Skeletal muscle tissue (tissue), 4 donors: ENCODE data around the gene TMEM106C. TPM values are rescaled to one million over a fixed set of nuclear protein-coding genes. Genes with fewer than 3 reads are reported as not detected.

ENCODE experiments used
- H3K27ac ChIP-seq: one replicate; pipeline ENCODE4 v1.7.0; 2013; ENCODE audit warnings: mild to moderate bottlenecking, low read depth, low read length, inconsistent platforms
- H3K27me3 ChIP-seq, 3 donors: one replicate each; pipeline ENCODE4 v1.7.0; 2013; ENCODE audit warnings: low read length in 3 of 3; ENCODE audit not compliant: control insufficient read depth in 3 of 3, insufficient read depth in 3 of 3
- H3K36me3 ChIP-seq, 3 donors: one replicate each; pipeline ENCODE4 v1.7.0; 2013; ENCODE audit warnings: low read length in 3 of 3; ENCODE audit not compliant: control insufficient read depth in 3 of 3, insufficient read depth in 3 of 3
- H3K4me1 ChIP-seq, 3 donors: one replicate each; pipeline ENCODE4 v1.7.0; 2013; ENCODE audit warnings: low read length in 3 of 3, mild to moderate bottlenecking in 3 of 3; ENCODE audit not compliant: control insufficient read depth in 3 of 3, insufficient read depth in 3 of 3
- H3K4me3 ChIP-seq, 3 donors: one replicate each; pipeline ENCODE4 v1.7.0; 2013; ENCODE audit warnings: low read length in 3 of 3
- H3K9ac ChIP-seq, 3 donors: one replicate each; pipeline ENCODE4 v1.7.0; 2013; ENCODE audit warnings: low read length in 3 of 3, mild to moderate bottlenecking in 3 of 3, moderate library complexity in 2 of 3, low read depth in 1 of 3
- H3K9me3 ChIP-seq, 3 donors: one replicate each; pipeline ENCODE4 v1.7.0; 2013; ENCODE audit warnings: low read length in 3 of 3; ENCODE audit not compliant: control insufficient read depth in 3 of 3
- total RNA-seq: library from RNA; depleted of rRNA; stranded (reverse); fragments of >200 nt; gene quantifications from one replicate; pipeline ENCODE4 v1.2.3, GENCODE V29; 2014
- donor health status: Osteomylitis.

The TMEM106C gene
- total RNA-seq, 1 donor from 2014 or later = 43.3 TPM

DNA sequence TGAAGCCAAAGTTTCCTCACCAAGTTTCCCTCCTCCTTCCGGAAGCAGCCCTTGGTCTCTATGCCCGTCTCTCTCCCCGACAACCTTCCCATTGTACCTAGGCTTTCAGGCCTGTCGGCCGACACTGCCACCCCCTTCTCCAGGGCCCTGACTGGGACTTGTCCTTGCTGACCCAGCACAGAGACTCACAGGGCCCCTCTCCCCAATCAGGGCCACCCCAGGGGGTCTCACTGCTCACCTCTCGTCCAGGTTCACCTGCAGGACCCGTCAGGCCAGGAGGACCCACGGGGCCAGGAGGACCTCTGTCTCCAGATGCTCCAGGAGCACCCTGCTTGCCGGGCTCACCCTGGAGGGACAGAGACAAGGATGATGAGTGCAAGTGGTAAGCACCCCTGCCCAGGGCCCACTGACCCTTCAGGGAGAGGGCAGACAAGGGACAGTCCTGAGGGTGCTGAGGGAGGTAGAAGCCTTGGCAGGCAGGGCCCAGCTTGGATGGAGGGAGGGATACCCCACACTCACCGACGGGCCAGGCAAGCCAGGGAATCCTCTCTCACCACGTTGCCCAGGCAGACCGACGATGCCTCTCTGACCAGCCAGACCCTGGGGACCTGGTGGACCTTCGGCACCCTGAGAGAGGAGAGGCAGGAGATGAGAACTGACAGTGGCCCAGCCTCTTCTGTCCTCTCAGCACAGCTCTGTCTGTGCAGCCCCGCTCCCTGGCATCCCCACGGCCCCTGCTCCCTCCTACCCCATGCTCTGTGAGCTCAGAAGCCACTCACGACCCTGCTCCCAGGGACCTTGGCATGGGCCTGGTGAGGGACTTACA, 14.6 kb downstream of the TMEM106C start:
- no peaks in the 10 kb centered on the region for H3K36me3 ChIP-seq
- H3K27ac ChIP-seq = no peak overlapping the region
- no peaks in the 10 kb centered on the region for H3K9me3 ChIP-seq
- no peak overlapping the region for H3K9ac ChIP-seq
- peaks cover 0 to 5% (median 0%) of the 10 kb centered on the region in 3 donors for H3K27me3 ChIP-seq
- no peak overlapping the region for H3K4me3 ChIP-seq
- no peaks in the 10 kb centered on the region for H3K4me1 ChIP-seq

DNA sequence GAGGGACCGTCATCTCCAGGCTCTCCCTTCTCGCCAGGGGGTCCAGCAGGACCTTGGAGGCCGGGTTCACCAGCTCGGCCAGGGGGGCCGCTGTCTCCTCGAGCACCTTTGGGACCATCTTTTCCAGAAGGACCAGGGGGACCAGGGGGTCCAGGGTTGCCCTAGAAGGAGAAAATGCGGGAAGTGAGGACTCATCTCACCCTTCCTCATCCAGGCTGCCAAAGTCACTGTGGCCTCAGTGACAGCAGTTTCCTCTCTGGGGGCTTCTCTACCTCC, 15.1 kb downstream of the TMEM106C start:
- Histone ChIP-seq H3K9me3 (no peaks in the 10 kb centered on the region), H3K36me3 (no peaks in the 10 kb centered on the region), H3K4me1 (no peaks in the 10 kb centered on the region), H3K27me3 (peaks cover 0 to 5% (median 0%) of the 10 kb centered on the region in 3 donors), H3K4me3 (no peak overlapping the region), H3K9ac (no peak overlapping the region), H3K27ac (no peak overlapping the region)

DNA sequence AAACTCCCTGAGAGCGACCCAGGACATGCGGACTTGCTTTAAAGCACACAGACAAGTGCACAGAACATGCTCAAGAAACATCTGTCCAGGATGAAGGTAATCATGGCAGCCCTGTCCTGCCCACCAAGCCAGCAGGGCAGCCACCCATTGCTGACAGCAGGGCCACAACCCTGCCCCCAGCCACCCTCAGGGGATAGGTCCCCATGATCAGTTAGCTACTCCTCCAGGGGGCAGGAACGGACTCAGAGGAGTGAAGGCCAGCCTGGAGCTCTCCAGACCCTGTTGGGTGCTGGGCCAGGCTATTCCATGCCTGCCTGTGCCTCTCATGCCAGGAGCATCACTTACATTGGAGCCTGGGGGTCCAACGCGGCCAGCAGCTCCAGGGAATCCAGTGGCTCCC, 15.8 kb downstream of the TMEM106C start:
- Histone ChIP-seq H3K9ac (no peak overlapping the region), H3K27me3 (peaks cover 0 to 5% (median 0%) of the 10 kb centered on the region in 3 donors)

DNA sequence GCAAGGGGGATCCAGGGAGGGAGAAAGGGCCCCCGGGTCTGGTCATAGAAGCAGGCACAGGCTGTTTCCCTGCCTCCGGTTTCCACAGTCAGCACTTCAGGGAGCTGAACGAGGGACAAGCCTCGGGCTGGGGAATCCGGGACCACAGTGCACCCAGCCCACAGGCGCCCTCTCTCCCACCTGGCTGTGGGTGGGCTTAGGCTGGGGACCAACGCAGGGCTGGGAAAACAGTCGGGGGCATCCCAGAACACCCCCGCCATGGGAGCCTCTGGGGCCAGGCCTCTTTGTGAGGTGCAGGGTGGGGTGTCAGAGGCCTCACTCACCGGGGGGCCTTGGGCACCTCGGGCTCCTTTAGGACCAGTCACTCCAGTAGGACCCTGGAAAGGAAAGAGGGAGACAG, 16.3 kb downstream of the TMEM106C start:
- H3K27ac ChIP-seq = no peak overlapping the region
- H3K4me3 ChIP-seq = no peak overlapping the region
- no peak overlapping the region for H3K9ac ChIP-seq
- no peaks in the 10 kb centered on the region for H3K9me3 ChIP-seq
- H3K36me3 ChIP-seq = no peaks in the 10 kb centered on the region
- H3K4me1 ChIP-seq = no peaks in the 10 kb centered on the region
- peaks cover 0 to 5% (median 0%) of the 10 kb centered on the region in 3 donors for H3K27me3 ChIP-seq

More for the DNA sequence above, 15.8 kb downstream of the TMEM106C start:
- Histone ChIP-seq H3K36me3 (no peaks in the 10 kb centered on the region), H3K27ac (no peak overlapping the region), H3K9me3 (no peaks in the 10 kb centered on the region), H3K4me1 (no peaks in the 10 kb centered on the region), H3K4me3 (no peak overlapping the region)

DNA sequence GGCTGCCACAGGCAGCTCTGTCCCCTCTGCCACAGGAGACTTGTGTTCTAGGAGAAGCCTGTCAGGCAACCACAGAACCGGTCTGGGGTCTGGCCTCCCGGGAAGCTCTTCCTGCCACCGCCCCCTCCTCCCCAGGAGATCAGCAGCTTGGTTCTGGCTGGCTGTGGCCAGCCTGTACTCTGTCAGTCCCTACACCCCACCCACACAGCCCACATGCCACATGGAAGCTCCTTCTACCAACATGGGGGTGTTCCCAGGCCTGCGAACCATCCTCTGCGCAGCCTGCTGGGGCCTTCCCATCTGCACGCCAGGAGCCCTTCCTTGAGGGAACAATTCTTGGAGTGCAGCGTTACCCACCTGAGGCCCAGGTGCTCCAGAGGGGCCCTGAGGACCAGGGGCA, 16.8 kb downstream of the TMEM106C start:
- Histone ChIP-seq H3K27ac (no peak overlapping the region), H3K9me3 (no peaks in the 10 kb centered on the region), H3K36me3 (no peaks in the 10 kb centered on the region), H3K9ac (no peak overlapping the region), H3K27me3 (peaks cover 0 to 5% (median 0%) of the 10 kb centered on the region in 3 donors), H3K4me3 (no peak overlapping the region), H3K4me1 (no peaks in the 10 kb centered on the region)

DNA sequence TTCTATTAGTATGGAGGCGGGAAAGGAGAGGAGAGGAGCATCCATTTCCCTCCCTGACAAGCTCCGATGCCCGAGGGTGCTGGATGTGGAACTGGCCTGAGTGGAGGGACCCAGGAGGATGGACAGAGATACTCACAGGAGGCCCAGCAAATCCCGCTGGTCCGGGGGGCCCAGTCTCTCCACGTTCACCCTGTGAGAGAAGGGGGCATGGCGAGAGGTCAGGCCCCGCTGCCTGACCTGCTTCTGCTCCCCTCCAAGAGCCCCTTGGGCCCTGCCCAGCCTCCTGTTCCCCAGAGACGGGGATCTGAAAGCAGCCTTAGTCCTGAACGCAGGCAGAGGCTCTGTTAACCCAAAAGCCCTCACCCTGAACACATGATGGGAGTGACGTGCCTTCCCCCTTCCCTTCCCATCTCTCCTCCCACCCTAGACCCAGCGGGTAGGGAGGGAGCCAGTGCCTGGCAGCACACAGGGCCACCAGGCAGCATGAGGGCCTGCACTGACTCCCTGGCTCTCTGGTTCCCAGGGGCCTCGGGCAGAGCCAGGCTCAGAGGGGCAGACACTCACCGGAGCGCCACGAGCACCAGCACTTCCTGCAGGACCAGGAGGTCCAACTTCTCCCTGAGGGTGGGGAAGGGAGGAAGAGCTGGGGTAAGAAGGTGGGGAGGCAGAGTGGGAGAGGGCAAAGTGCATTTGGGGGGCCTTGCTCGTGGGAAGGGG, 17.5 kb downstream of the TMEM106C start:
- Histone ChIP-seq H3K4me1 (no peaks in the 10 kb centered on the region), H3K9me3 (no peaks in the 10 kb centered on the region), H3K9ac (no peak overlapping the region), H3K4me3 (no peak overlapping the region), H3K36me3 (no peaks in the 10 kb centered on the region), H3K27me3 (peaks cover 0 to 5% (median 0%) of the 10 kb centered on the region in 3 donors), H3K27ac (no peak overlapping the region)

DNA sequence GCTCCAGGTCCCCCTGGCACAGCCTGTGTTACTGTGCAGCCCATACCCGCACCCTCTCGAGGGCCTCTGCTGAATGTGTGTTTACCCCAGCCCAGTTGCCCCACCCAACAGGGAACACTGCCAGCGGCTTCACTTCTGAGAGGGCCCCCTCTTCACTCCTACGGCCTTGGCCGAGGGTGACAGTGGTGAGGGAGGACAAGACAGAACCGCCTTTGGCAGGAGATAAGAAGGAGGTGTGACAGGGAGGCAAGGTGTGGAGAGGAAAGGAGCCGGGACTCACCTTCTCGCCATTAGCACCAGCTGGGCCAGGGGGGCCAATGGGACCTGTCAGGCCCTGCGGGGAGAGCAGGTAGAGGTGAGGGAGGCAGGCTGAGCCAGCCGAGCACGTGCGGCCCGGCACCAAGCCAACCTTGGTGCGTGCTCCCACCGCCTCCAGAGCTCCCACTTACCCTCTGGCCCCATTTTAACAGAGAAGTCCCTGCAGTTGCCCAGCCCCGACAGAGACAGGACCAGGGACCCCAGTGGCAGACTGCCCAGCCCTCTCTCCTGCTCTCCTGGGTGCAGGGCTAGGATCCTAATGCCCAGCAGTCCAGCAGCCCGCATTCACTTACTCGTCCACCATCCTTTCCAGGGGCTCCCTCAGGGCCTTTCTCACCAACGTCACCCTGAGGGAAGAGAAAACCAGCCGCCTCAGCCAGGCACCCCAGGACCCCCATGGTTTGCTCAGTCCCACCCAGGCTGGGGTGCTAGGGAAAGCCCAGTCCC, 18.3 kb downstream of the TMEM106C start:
- Histone ChIP-seq H3K9ac (no peak overlapping the region), H3K4me1 (no peaks in the 10 kb centered on the region), H3K36me3 (no peaks in the 10 kb centered on the region), H3K27ac (no peak overlapping the region), H3K27me3 (peaks cover 0 to 5% (median 0%) of the 10 kb centered on the region in 3 donors), H3K9me3 (no peaks in the 10 kb centered on the region), H3K4me3 (no peak overlapping the region)

DNA sequence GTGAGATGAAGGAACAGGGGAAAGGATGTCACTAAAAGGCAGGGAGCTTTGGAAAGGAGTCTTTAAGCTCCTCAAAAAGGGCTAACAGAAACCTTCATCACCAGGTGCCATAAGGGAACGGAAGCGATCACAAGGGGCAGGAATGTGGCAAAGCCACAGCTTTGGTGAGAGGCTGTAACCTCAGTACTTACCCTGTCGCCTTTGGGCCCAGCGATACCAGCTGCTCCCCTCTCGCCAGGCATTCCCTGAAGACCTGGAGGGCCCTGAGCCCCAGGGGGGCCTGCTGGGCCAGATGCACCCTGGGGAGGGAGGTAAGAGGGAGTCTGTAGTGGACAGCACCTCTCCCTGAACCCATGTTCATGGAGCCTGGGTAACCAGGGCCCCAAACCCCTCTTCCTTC, 18.9 kb downstream of the TMEM106C start:
- Histone ChIP-seq H3K4me1 (no peaks in the 10 kb centered on the region), H3K9me3 (no peaks in the 10 kb centered on the region), H3K27me3 (peaks cover 0 to 5% (median 0%) of the 10 kb centered on the region in 3 donors), H3K4me3 (no peak overlapping the region), H3K27ac (no peak overlapping the region), H3K36me3 (no peaks in the 10 kb centered on the region), H3K9ac (no peak overlapping the region)

DNA sequence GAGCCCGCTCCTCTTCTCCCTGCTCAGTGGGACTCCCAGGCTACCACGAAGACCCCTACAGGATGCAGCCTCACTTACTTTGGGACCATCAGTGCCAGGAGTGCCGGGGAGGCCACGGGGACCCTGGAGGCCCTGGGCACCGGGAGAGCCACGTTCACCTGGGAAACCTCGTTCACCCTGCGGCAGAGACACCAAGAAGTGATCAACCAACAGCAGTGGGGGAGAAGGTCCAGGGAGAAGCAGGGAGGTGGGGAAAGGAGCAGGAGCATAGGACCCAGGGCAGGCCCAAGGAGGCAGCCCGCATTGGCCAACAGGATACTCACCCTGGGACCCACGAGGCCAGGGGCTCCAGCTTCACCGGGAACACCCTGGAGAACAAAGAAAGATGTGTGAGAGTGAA, 19.4 kb downstream of the TMEM106C start:
- Histone ChIP-seq H3K27me3 (peaks cover 0 to 5% (median 0%) of the 10 kb centered on the region in 3 donors), H3K36me3 (no peaks in the 10 kb centered on the region), H3K4me1 (peaks cover 1 to 4% (median 3%) of the 10 kb centered on the region in 3 donors), H3K27ac (no peak overlapping the region), H3K9ac (no peak overlapping the region), H3K9me3 (no peaks in the 10 kb centered on the region), H3K4me3 (no peak overlapping the region)
